SK-N-MC (cell line): Measurements from ENCODE around the gene NHSL2.

Source experiments
- EZH2 ChIP-seq: fragments of 200-600 bp; sonication (generic); IDR thresholded peaks from one replicate; pipeline ENCODE4 v1.6.1; 2017; ENCODE audit warnings: antibody characterized with exemption
- POLR2AphosphoS5 ChIP-seq: IDR thresholded peaks from 2 replicates; pipeline ENCODE4 v1.6.1; 2012; ENCODE audit warnings: mild to moderate bottlenecking, low read depth, low read length, borderline replicate concordance

- TF ChIP-seq POLR2AphosphoS5: no peak
- TF ChIP-seq EZH2: no peak
Observed at GRCh38 chrX:72027914-72028307, 117.3 kb downstream of the NHSL2 start.
